H9 (cell line): ENCODE measurements around the gene YKT6. TPM values are rescaled to one million over a fixed set of nuclear protein-coding genes. Genes with fewer than 3 reads are reported as not detected.

Experiments
- DNase-seq: peaks from one replicate; pipeline ENCODE4 v3.0.0-alpha.2; 2017
- H2AFZ ChIP-seq: one replicate; pipeline ENCODE4 v1.6.1; 2013; ENCODE audit warnings: mild to moderate bottlenecking, low read length, control low read depth, moderate library complexity
- H2AK5ac ChIP-seq: 2 replicates; pipeline ENCODE4 v1.6.1; 2013; ENCODE audit warnings: low read length, control low read depth, mixed read lengths; ENCODE audit not compliant: insufficient read length
- H2BK120ac ChIP-seq: one replicate; pipeline ENCODE4 v1.6.1; 2013; ENCODE audit warnings: low read depth, mild to moderate bottlenecking, low read length, control low read depth, inconsistent platforms; ENCODE audit not compliant: poor library complexity, severe bottlenecking
- H2BK12ac ChIP-seq: 2 replicates; pipeline ENCODE4 v1.6.1; 2013; ENCODE audit warnings: low read length, control low read depth, mixed read lengths, low read depth; ENCODE audit not compliant: insufficient read length
- H2BK15ac ChIP-seq: 2 replicates; pipeline ENCODE4 v1.6.1; 2013; ENCODE audit warnings: low read depth, low read length, control low read depth
- H2BK20ac ChIP-seq: one replicate; pipeline ENCODE4 v1.6.1; 2013; ENCODE audit warnings: low read depth, mild to moderate bottlenecking, low read length, control low read depth, inconsistent platforms; ENCODE audit not compliant: poor library complexity, severe bottlenecking
- H2BK5ac ChIP-seq: 2 replicates; pipeline ENCODE4 v1.6.1; 2013; ENCODE audit warnings: low read length, control low read depth, mixed read lengths; ENCODE audit not compliant: insufficient read length
- H3K14ac ChIP-seq: 2 replicates; pipeline ENCODE4 v1.6.1; 2013; ENCODE audit warnings: low read length, control low read depth; ENCODE audit not compliant: insufficient read depth
- H3K18ac ChIP-seq: 2 replicates; pipeline ENCODE4 v1.6.1; 2013; ENCODE audit warnings: low read depth, mild to moderate bottlenecking, mixed read lengths, low read length, control low read depth; ENCODE audit not compliant: insufficient read length
- H3K23ac ChIP-seq: 2 replicates; pipeline ENCODE4 v1.6.1; 2013; ENCODE audit warnings: low read length, control low read depth, mixed read lengths, low read depth; ENCODE audit not compliant: insufficient read length
- H3K23me2 ChIP-seq: 2 replicates; pipeline ENCODE4 v1.6.1; 2013; ENCODE audit warnings: low read depth, mild to moderate bottlenecking, mixed read lengths, low read length, control low read depth; ENCODE audit not compliant: insufficient read length, poor library complexity, severe bottlenecking
- H3K27ac ChIP-seq: 2 replicates; pipeline ENCODE4 v1.5.1; 2013; ENCODE audit warnings: low read length, control low read depth, mixed read lengths, low read depth; ENCODE audit not compliant: insufficient read length
- H3K27me3 ChIP-seq: 2 replicates; pipeline ENCODE4 v1.6.1; 2013; ENCODE audit warnings: low read length, control low read depth, inconsistent platforms; ENCODE audit not compliant: insufficient read depth
- H3K4ac ChIP-seq: 2 replicates; pipeline ENCODE4 v1.6.1; 2013; ENCODE audit warnings: low read depth, mild to moderate bottlenecking, control low read depth, inconsistent platforms, low read length, moderate library complexity
- H3K4me1 ChIP-seq: 2 replicates; pipeline ENCODE4 v1.6.1; 2013; ENCODE audit warnings: low read length, control low read depth, inconsistent platforms; ENCODE audit not compliant: insufficient read depth
- H3K4me2 ChIP-seq: 2 replicates; pipeline ENCODE4 v1.6.1; 2013; ENCODE audit warnings: low read length, control low read depth, mixed read lengths; ENCODE audit not compliant: insufficient read length, insufficient read depth
- H3K56ac ChIP-seq: 2 replicates; pipeline ENCODE4 v1.6.1; 2013; ENCODE audit warnings: low read depth, mild to moderate bottlenecking, mixed read lengths, low read length, control low read depth; ENCODE audit not compliant: insufficient read length
- H3K79me1 ChIP-seq: 2 replicates; pipeline ENCODE4 v1.6.1; 2013; ENCODE audit warnings: low read depth, mild to moderate bottlenecking, moderate library complexity, low read length, control low read depth, inconsistent platforms; ENCODE audit not compliant: insufficient read depth, poor library complexity, severe bottlenecking
- H3K79me2 ChIP-seq: 2 replicates; pipeline ENCODE4 v1.6.1; 2013; ENCODE audit warnings: low read length, control low read depth, inconsistent platforms; ENCODE audit not compliant: insufficient read depth
- H3K9ac ChIP-seq: 2 replicates; pipeline ENCODE4 v1.6.1; 2013; ENCODE audit warnings: low read length, control low read depth, mixed read lengths; ENCODE audit not compliant: insufficient read length; ENCODE audit errors: extremely low read depth
- H3K9me3 ChIP-seq: one replicate; pipeline ENCODE4 v1.6.1; 2013; ENCODE audit warnings: low read depth, low read length, inconsistent platforms; ENCODE audit not compliant: control insufficient read depth
- H3T11ph ChIP-seq: one replicate; pipeline ENCODE4 v1.6.1; 2013; ENCODE audit warnings: mild to moderate bottlenecking, low read length, control low read depth, inconsistent platforms
- H4K20me1 ChIP-seq: one replicate; pipeline ENCODE4 v1.6.1; 2013; ENCODE audit not compliant: control insufficient read depth, insufficient read length, insufficient read depth
- H4K5ac ChIP-seq: 2 replicates; pipeline ENCODE4 v1.6.1; 2013; ENCODE audit warnings: low read depth, mild to moderate bottlenecking, mixed read lengths, low read length, control low read depth; ENCODE audit not compliant: insufficient read length
- H4K8ac ChIP-seq: replicated peaks from 2 replicates; pipeline ENCODE4 v1.6.1; 2013; ENCODE audit warnings: low read length, control low read depth, mixed read lengths, low read depth; ENCODE audit not compliant: insufficient read length
- H4K91ac ChIP-seq: 2 replicates; pipeline ENCODE4 v1.6.1; 2013; ENCODE audit warnings: low read depth, mild to moderate bottlenecking, moderate library complexity, mixed read lengths, low read length, control low read depth; ENCODE audit not compliant: insufficient read length
- H3K27ac Mint-ChIP-seq, 3 experiments: 2 replicates in 2 of 3; 3 replicates in 1 of 3; pipeline ENCODE4 v1.8.0; 2020 to 2021; ENCODE audit warnings: mixed read lengths in 3 of 3, mild to moderate bottlenecking in 1 of 3, moderate library complexity in 1 of 3
- H3K27me3 Mint-ChIP-seq: 2 replicates; pipeline ENCODE4 v1.8.0; 2021; ENCODE audit warnings: low read depth, mild to moderate bottlenecking, moderate library complexity, mixed read lengths
- H3K36me3 Mint-ChIP-seq, 3 experiments: 2 replicates in 2 of 3; 3 replicates in 1 of 3; pipeline ENCODE4 v1.8.0; 2020 to 2021; ENCODE audit warnings: low read depth in 3 of 3, mixed read lengths in 3 of 3; ENCODE audit not compliant: insufficient read depth in 1 of 3
- H3K4me1 Mint-ChIP-seq, 2 experiments: 2 replicates each; pipeline ENCODE4 v1.8.0; 2020; ENCODE audit warnings: mixed read lengths in 2 of 2
- H3K4me3 Mint-ChIP-seq, 2 experiments: 2 replicates in 1 of 2; 3 replicates in 1 of 2; pipeline ENCODE4 v1.8.0; 2020 to 2021; ENCODE audit warnings: mild to moderate bottlenecking in 2 of 2, mixed read lengths in 2 of 2, moderate library complexity in 1 of 2
- H3K9me3 Mint-ChIP-seq, 2 experiments: 2 replicates in 1 of 2; 3 replicates in 1 of 2; pipeline ENCODE4 v1.8.0; 2020; ENCODE audit warnings: mild to moderate bottlenecking in 2 of 2, mixed read lengths in 2 of 2, moderate library complexity in 1 of 2
- WGBS: extraction: QIAGEN DNeasy Blood & Tissue Kit; methylation state at CpG from one replicate; pipeline ENCODE4 v1.1.7; 2013; ENCODE audit warnings: missing lambda C conversion rate, low lambda C conversion rate, mixed read lengths; ENCODE audit not compliant: insufficient read length; ENCODE audit errors: extremely low coverage; 5-methylcytosine and 5-hydroxymethylcytosine counted together
- total RNA-seq: library from RNA; stranded (reverse); gene quantifications from 2 replicates; pipeline ENCODE4 v1.2.1, GENCODE V29; 2021
- TF ChIP-seq, protein P1 (sequence below): fragments of 200-600 bp; sonication (generic); conservative IDR thresholded peaks from 3 replicates; pipeline ENCODE4 v1.8.0; 2021; ENCODE audit warnings: antibody characterized with exemption, mild to moderate bottlenecking

YKT6 gene
- total RNA-seq, 1 experiment from 2014 or later: 104 TPM

DNA sequence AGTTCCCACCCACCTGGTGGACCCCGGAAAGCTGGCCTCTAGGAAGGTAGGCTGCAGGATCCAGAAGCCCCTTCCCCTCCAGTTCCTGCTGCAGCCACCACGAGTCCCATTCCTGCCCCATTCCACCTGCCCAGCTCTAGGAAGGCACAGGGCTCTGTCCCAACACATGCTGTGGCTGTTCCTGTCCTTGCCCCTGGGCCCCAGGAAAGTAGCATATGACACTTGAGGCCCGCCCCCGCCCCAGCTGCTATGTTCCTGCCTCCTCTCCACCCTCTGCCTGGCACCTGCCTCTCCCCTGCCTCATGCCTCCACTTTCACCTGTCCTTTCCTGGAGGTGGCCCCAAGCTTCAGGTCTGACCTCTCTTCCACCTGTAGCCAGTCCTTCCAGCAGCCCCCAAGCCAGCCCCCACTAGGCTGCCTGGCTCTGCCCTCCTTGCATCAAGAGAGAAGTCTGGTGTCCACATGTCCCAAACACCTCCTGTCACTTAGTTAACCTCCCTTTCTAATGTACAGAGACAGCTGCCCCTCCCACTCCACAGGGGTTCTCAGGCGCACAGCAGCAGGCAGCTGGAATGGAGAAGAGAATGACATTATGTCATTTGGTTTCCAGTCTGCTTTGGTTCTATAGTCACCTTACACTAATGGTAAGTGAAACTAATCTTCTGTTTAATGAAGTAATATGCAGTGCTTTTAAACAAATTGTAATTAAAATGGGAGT lies 22.7 kb downstream of the YKT6 start:
- Mint-ChIP-seq H3K27me3 (no peaks in the 10 kb centered on the region; the same call in 1 of the 2 replicates), H3K27ac (peak overlapping the region in 1 of 3 experiments; percentile 32; a peak in 1 of 7 replicates), H3K36me3 (no peaks in the 10 kb centered on the region), H3K9me3 (no peaks in the 10 kb centered on the region), H3K4me3 (no peak overlapping the region), H3K4me1 (peaks cover 20 to 36% of the 10 kb centered on the region in 2 experiments)
- Histone ChIP-seq H2BK20ac (no peak overlapping the region), H4K5ac (no peak overlapping the region), H4K20me1 (no peaks in the 10 kb centered on the region), H3K27ac (no peak overlapping the region), H4K91ac (no peak overlapping the region), H3K4me2 (no peak overlapping the region), H3K9ac (no peak overlapping the region), H3K56ac (no peak overlapping the region), H3K27me3 (no peaks in the 10 kb centered on the region), H3K23me2 (no peaks in the 10 kb centered on the region), H3K79me1 (no peaks in the 10 kb centered on the region), H2AFZ (no peak overlapping the region), H4K8ac (no peak overlapping the region), H2BK15ac (no peak overlapping the region), H2BK12ac (no peak overlapping the region), H3K9me3 (no peaks in the 10 kb centered on the region), H2BK120ac (no peak overlapping the region), H3K79me2 (no peaks in the 10 kb centered on the region), H3K14ac (no peak overlapping the region), H3T11ph (no peak overlapping the region), H3K4ac (no peak overlapping the region), H2AK5ac (no peak overlapping the region), H3K18ac (no peak overlapping the region), H2BK5ac (no peak overlapping the region), H3K23ac (no peak overlapping the region), H3K4me1 (no peaks in the 10 kb centered on the region; the same call in 1 of the 2 replicates)
- TF ChIP-seq, protein P1, sequence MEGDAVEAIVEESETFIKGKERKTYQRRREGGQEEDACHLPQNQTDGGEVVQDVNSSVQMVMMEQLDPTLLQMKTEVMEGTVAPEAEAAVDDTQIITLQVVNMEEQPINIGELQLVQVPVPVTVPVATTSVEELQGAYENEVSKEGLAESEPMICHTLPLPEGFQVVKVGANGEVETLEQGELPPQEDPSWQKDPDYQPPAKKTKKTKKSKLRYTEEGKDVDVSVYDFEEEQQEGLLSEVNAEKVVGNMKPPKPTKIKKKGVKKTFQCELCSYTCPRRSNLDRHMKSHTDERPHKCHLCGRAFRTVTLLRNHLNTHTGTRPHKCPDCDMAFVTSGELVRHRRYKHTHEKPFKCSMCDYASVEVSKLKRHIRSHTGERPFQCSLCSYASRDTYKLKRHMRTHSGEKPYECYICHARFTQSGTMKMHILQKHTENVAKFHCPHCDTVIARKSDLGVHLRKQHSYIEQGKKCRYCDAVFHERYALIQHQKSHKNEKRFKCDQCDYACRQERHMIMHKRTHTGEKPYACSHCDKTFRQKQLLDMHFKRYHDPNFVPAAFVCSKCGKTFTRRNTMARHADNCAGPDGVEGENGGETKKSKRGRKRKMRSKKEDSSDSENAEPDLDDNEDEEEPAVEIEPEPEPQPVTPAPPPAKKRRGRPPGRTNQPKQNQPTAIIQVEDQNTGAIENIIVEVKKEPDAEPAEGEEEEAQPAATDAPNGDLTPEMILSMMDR: no peak
- DNase-seq: no peak
- no CpG with 5 or more reads among the region's 5 CpGs for WGBS
